Small intestine (tissue), 7 donors: Measurements from ENCODE around the gene SEMA6B. TPM values are rescaled to one million over a fixed set of nuclear protein-coding genes. Genes with fewer than 3 reads are reported as not detected.
"Not testable (repeated sequence)": the region's sequence is repeated elsewhere in the genome, so short reads cannot be mapped to it uniquely, and the experiment has no call there.

ENCODE experiments used
- DNase-seq, 2 donors: peaks; one replicate each; pipeline versions ENCODE4 v3.0.0 to v3.0.0-alpha.2; 2013
- FAIRE-seq: peaks from 2 replicates; lab custom pipeline; 2012; peaks lifted over from hg19 to GRCh38; lab: Jason Lieb, UNC
- H3K27ac ChIP-seq, 3 donors: one replicate each; pipeline ENCODE4 v1.5.1; 2013; ENCODE audit warnings: low read length in 2 of 3, mild to moderate bottlenecking in 2 of 3, control low read depth in 1 of 3, inconsistent platforms in 1 of 3, low read depth in 1 of 3, moderate library complexity in 1 of 3
- H3K27me3 ChIP-seq, 3 donors: one replicate each; pipeline ENCODE4 v1.6.1; 2013; ENCODE audit warnings: low read length in 3 of 3, inconsistent platforms in 1 of 3; ENCODE audit not compliant: control insufficient read depth in 3 of 3, insufficient read depth in 3 of 3
- H3K36me3 ChIP-seq, 3 donors: one replicate each; pipeline ENCODE4 v1.6.1; 2013; ENCODE audit warnings: low read length in 3 of 3, inconsistent platforms in 1 of 3, low read depth in 1 of 3, mild to moderate bottlenecking in 1 of 3, moderate library complexity in 1 of 3; ENCODE audit not compliant: control insufficient read depth in 3 of 3, insufficient read depth in 2 of 3
- H3K4me1 ChIP-seq, 3 donors: one replicate each; pipeline ENCODE4 v1.6.1; 2013; ENCODE audit warnings: low read length in 2 of 3, inconsistent platforms in 1 of 3, low read depth in 1 of 3, mild to moderate bottlenecking in 1 of 3, moderate library complexity in 1 of 3; ENCODE audit not compliant: control insufficient read depth in 3 of 3, insufficient read depth in 2 of 3
- H3K4me3 ChIP-seq, 3 donors: one replicate each; pipeline ENCODE4 v1.5.1; 2013; ENCODE audit warnings: low read length in 3 of 3, control low read depth in 1 of 3, inconsistent platforms in 1 of 3, low read depth in 1 of 3, mild to moderate bottlenecking in 1 of 3, moderate library complexity in 1 of 3
- H3K9me3 ChIP-seq, 2 donors: one replicate each; pipeline ENCODE4 v1.6.1; 2013; ENCODE audit warnings: low read depth in 1 of 2, low read length in 1 of 2; ENCODE audit not compliant: control insufficient read depth in 2 of 2, insufficient read depth in 1 of 2
- WGBS, 3 donors: extraction: QIAGEN DNeasy Blood & Tissue Kit; methylation state at CpG; one replicate each; pipeline ENCODE4 v1.1.7; 2013; 5-methylcytosine and 5-hydroxymethylcytosine counted together
- polyA plus RNA-seq, 4 donors: library from polyadenylated mRNA; stranded (reverse) in 3 of 4; unstranded in 1 of 4; fragments of 200-250 nt in 3 of 4; fragments of 120-200 nt in 1 of 4; gene quantifications; one replicate each; pipeline versions ENCODE4 v1.2.1 to v1.2.3, GENCODE V29; 2013
- donor health status: healthy with polysubstance abuse.
- donor health status: control.
- donor health status: control.
- donor health status: Bipolar disorder and iron deficiency.
- donor health status: healthy.

The SEMA6B gene
- polyA plus RNA-seq, 4 donors, result 0.22 to 6.0 (median 2.0) TPM

DNA sequence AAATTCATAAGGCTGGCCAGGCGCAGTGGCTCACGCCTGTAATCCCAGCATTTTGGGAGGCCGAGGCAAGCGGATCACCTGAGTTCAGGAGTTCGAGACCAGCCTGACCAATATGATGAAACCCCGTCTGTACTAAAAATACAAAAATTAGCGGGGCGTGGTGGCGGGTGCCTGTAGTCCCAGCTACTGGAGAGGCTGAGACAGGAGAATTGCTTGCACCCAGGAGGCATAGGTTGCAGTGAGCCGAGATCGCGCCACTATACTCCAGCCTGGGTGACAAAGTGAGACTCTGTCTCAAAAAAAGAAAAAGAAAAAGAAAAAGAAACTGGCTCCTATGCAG, 17.7 kb downstream of the SEMA6B start:
- not testable (repeated sequence) for FAIRE-seq, H3K27ac ChIP-seq
- 92 to 97% (median 93%) methylated on average over 12 of the region's 12 CpGs for WGBS, 3 donors

DNA sequence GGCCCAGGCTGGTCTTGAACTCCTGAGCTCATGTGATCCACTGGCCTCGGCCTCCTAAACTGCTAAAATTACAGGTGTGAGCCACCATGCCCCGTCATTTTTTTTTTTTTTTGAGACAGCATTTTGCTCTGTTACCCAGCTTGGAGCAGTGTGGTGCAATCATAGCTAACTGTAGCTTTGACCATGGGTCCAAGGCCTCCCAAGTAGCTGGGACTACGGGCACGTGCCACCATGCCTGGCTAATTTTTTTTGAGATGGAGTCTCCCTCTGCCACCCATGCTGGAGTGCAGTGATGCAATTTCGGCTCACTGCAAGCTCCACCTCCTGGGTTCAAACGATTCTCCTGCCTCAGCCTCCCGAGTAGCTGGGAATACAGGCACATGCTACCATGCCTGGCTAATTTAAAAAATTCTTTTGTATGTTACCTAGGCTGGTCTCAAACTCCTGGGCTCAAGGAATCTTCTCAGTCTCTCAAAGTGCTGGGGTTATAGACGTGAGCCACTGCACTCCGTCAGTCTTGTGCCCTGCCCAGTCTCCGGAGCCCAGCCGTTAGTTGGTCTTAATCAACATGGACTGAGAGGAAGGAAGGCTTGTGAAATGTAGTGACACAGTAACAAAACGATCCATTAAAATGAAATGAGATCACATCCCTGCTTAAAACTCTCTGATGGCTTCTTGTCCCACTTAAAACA, 18.2 kb downstream of the SEMA6B start:
- 82 to 87% (median 82%) methylated on average over 12 of the region's 12 CpGs for WGBS, 3 donors
- H3K27ac ChIP-seq, result peak overlapping the region in 1 of 3 donors; percentile 61
- peaks cover 0 to 9% (median 0%) of the 10 kb centered on the region in 3 donors for H3K27me3 ChIP-seq
- H3K4me3 ChIP-seq, result no peak overlapping the region
- no peak for DNase-seq
- no peaks in the 10 kb centered on the region for H3K36me3 ChIP-seq
- peaks cover 0 to 8% of the 10 kb centered on the region in 2 donors for H3K9me3 ChIP-seq
- H3K4me1 ChIP-seq, result peaks cover 0 to 4% (median 0%) of the 10 kb centered on the region in 3 donors
- no peak for FAIRE-seq

More for the DNA sequence above, 17.7 kb downstream of the SEMA6B start:
- not testable (repeated sequence) for H3K4me3 ChIP-seq, DNase-seq, H3K4me1 ChIP-seq, H3K36me3 ChIP-seq, H3K27me3 ChIP-seq, H3K9me3 ChIP-seq

DNA sequence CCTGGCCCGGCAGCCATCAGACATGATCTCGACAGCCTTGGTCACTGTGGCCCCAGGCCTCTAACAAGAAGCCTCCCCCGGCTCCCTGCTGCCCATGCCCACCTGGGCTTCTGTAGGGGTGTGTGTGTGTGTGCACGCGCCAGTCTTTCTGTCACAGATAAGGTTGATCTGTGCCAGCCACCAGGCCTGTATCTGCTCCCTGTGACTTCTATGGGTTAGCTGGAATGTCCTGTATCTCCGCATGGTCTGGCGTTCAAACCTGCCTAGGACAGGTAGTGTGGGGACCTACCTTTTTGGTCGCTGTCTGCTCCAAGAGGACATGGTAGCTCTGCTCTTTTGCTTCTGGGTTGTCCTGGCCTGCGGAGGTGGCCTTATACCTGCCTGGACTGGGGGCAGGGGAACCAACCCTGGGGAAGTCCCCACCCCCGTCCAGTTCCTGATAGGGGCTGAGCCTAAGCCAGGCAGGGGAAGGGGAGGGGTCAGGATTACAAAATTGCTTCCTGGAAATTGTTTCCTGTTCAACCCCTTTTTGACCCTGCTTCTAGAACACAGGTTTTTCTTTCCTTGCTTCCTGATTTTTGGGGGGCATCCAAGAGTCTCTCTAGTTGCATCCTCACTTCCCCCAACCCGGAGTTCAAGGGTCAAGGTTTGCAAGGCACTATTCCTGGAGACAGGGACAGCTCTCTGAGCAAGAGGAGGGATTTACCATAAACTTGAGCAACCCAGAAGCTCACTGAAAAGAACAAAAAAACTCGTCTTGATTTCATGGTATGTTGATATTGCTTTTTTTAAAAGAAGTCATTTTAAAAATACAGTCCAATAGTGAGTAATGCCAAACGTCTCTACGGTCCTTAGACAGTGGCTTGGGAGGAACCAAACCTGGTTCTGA, 19.5 kb downstream of the SEMA6B start, which contains the start of gene LRG1:
TSS of gene LRG1 (minus strand) at position 344 of the 889 bp plus-strand sequence. CDS start at position 321, 23 bp downstream.
- Histone ChIP-seq H3K4me1 (peaks cover 0 to 12% (median 0%) of the 10 kb centered on the region in 3 donors), H3K9me3 (peaks cover 0 to 8% of the 10 kb centered on the region in 2 donors), H3K27ac (peak within 1 kb of the TSS in 2 of 3 donors; percentile 35 to 85), H3K4me3 (no peak within 1 kb of the TSS), H3K36me3 (no peaks in the 10 kb centered on the region), H3K27me3 (peaks cover 0 to 9% (median 5%) of the 10 kb centered on the region in 3 donors)
- FAIRE-seq, result no peak
- 41 to 48% (median 46%) methylated on average over 14 of the region's 14 CpGs for WGBS, 3 donors
- peak; percentile 74 to 79 for DNase-seq

DNA sequence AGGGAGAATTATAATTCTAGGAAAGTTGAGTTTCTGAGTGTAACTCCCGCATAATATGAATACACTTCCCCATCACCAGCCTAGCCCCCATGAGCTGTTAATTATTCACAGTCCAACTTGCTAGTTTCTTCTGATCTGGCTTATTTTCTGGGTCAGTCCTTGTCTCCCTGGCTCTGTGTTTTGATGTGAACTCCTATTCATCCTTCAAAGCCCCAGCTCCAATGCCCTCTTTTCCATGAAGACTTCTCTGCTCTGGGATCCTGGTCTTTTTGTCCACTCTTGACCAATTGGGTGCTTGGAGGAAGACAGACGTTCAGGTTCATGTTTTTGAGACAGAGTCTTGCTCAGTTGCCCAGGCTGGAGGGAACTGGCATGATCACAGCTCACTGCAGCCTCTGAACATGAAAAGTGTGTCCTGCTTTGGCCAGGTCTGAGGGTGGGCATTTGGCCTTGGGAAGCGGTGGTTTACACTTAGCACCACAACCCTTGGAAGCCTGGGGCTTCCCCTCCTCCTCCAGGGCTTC, 20.3 kb downstream of the SEMA6B start:
- Histone ChIP-seq H3K4me3 (no peak overlapping the region), H3K9me3 (peaks cover 0 to 8% of the 10 kb centered on the region in 2 donors), H3K27ac (peak overlapping the region in 1 of 3 donors; percentile 85), H3K4me1 (peaks cover 0 to 12% (median 0%) of the 10 kb centered on the region in 3 donors), H3K36me3 (no peaks in the 10 kb centered on the region), H3K27me3 (peaks cover 0 to 10% (median 9%) of the 10 kb centered on the region in 3 donors)
- FAIRE-seq (no peak), DNase-seq (no peak)
- 78 to 91% (median 85%) methylated on average over 3 of the region's 3 CpGs for WGBS, 3 donors

DNA sequence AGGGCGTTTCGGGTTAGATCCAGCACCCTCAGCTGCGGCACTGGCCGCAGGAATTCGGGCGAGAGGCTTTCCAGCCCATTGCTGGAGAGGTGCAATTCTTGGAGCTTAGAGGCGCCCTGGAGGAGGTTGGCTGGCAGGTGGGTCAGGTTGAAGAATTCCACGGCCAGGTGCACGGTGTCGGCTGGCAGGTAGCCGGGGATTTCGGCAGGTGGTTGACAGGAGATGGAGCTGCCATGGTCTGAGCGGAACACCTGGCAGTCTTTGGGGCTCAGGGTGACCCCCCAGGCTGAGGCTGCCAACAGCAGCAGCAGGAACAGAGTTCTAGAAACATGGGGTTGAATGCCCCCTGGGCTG, 20.9 kb downstream of the SEMA6B start:
- H3K27ac ChIP-seq, result no peak overlapping the region
- FAIRE-seq, result no peak
- 75 to 92% (median 77%) methylated on average over 13 of the region's 13 CpGs for WGBS, 3 donors

DNA sequence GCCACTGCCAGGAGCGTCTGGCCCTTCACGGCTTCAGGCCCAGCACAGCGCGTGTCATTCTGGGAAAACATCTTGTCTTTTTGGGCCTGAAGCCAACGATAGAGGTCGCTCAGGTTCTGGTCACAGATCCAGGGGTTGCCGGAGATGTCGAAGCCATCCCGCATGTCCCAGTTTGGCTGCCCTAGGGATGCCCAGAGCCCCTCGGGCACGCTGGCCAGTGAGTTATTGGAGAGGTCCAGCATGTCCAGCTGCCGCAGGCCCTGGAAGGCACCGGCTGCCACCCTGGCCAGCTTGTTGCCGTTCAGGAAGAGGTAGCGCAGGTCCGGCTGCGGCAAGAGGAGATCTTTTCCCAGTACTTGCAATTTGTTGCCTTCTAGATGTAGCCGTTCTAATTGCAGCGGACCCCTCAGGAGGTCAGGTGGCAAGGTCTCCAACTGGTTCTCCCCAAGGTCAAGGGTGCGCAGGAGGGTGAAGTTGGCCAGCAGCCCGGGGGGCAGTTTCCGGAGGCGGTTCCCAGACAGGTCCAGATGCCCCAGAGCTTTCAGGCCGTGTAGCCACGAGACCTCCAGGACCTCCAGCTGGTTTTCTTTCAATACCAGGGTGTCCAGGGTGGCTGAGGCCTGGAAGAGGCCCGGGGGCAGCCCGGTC, 21.4 kb downstream of the SEMA6B start:
- FAIRE-seq (no peak), DNase-seq (no peak)
- H3K36me3 ChIP-seq, result no peaks in the 10 kb centered on the region
- no peak overlapping the region for H3K27ac ChIP-seq
- H3K27me3 ChIP-seq, result peaks cover 0 to 10% (median 9%) of the 10 kb centered on the region in 3 donors
- H3K4me3 ChIP-seq, result no peak overlapping the region
- peaks cover 0 to 8% of the 10 kb centered on the region in 2 donors for H3K9me3 ChIP-seq
- peaks cover 0 to 12% (median 0%) of the 10 kb centered on the region in 3 donors for H3K4me1 ChIP-seq
- WGBS, 3 donors, result 82 to 88% (median 87%) methylated on average over 24 to 27 of the region's 27 CpGs

More for the DNA sequence above, 20.9 kb downstream of the SEMA6B start:
- H3K4me1 ChIP-seq, result peaks cover 0 to 12% (median 0%) of the 10 kb centered on the region in 3 donors
- DNase-seq, result no peak
- H3K4me3 ChIP-seq, result no peak overlapping the region
- H3K27me3 ChIP-seq, result peaks cover 0 to 10% (median 9%) of the 10 kb centered on the region in 3 donors
- no peaks in the 10 kb centered on the region for H3K36me3 ChIP-seq
- peaks cover 0 to 8% of the 10 kb centered on the region in 2 donors for H3K9me3 ChIP-seq

DNA sequence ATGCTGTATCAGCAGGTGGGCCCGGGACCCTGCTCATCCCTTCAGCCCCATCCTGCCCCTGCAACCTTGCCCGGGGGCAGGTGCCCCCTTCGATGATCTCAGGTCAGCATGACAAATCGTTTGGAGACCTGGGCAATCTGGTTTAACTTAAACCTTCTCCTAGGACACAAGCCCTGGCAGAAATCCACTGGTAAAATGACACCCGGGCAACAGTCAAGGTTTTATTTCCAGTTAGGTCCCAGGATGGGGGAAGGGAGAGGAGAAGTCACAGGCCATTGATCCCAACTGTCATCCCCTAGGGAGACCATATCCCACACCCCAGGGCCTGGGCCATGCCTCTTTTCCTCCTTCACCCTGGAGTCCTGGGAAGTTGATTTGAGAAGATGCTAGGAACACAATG, 22.7 kb downstream of the SEMA6B start:
- H3K36me3 ChIP-seq, result no peaks in the 10 kb centered on the region
- H3K4me1 ChIP-seq, result peaks cover 0 to 12% (median 0%) of the 10 kb centered on the region in 3 donors
- FAIRE-seq (no peak), DNase-seq (no peak)
- WGBS, 3 donors, result 39 to 61% (median 45%) methylated on average over 5 of the region's 5 CpGs
- peaks cover 0 to 10% (median 9%) of the 10 kb centered on the region in 3 donors for H3K27me3 ChIP-seq
- peaks cover 0 to 8% of the 10 kb centered on the region in 2 donors for H3K9me3 ChIP-seq
- H3K4me3 ChIP-seq, result no peak overlapping the region
- H3K27ac ChIP-seq, result no peak overlapping the region
